HG03159 (cell line): Measurements from ENCODE around the gene SDSL.

Experiments used
- ATAC-seq: cut with Tn5 transposase; IDR thresholded peaks from one replicate; pipeline ENCODE4 v1.9.1; 2021; ENCODE audit warnings: mild to moderate bottlenecking, moderate library complexity; ENCODE audit not compliant: unreplicated experiment

SDSL gene

GRCh38 chr12:113418213-113418879 lies 3.8 kb upstream of the SDSL start:
- no peak for ATAC-seq

GRCh38 chr12:113420996-113421595 lies 1.1 kb upstream of the SDSL start:
- no peak for ATAC-seq

DNA sequence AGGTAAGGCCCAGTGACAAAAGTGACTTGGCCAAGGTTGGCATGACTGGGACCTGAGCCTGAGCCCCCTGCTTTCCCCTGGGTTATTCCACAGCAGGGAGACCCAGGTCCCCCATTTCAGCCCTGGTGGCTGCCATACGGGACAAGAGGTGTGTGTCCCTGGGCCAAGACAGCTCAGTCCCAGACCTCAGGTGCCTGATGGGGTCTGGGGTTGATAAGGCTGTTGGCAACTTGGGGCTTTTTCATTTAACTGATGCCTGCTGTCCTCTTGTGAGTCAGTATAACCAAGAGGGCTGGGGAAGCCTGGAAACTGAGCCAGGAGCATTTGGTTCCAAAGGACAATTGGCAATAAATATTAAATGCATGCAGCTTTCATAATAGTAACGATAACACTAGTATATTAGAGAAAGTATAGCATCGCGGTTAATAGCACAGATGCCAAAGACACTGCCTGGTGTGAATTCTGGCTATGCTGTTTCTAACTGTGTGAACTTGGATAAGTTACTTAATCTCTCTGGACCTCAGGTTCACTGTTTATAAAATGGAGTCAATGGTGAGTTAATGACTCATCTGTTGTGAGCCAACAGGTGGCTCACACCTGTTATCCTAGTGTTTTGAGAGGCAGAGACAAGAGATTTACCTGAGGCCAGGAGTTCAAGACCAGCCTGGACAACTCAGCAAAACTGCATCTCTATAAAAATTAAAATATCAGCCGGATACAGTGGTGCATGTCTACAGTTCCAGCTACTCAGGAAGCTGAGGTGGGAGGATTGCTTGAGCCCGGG lies 898 bp downstream of the SDSL start:
- no peak for ATAC-seq

DNA sequence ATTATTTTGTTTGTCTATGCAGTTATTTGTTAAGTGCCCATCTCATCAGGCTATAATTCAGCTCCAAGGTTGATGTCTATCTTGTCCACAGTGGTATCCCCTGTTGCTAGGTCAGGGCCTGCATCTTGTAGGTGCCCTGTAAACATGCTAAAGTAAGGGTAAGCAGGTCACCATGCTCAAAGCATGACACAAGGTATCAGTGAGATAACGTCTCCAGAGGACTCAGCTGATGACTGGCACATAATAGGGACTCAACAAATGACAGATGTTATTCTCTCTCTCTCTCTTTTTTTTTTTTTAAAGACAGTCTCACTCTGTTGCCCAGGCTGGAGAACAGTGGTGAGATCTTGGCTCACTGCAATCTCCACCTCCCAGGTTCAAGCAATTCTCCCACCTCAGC lies 2.3 kb downstream of the SDSL start:
- ATAC-seq = no peak

GRCh38 chr12:113424915-113425823 lies 3.0 kb downstream of the SDSL start:
- no peak for ATAC-seq

- ATAC-seq = no peak
Measured at GRCh38 chr12:113425960-113426453, 3.8 kb downstream of the SDSL start.

DNA sequence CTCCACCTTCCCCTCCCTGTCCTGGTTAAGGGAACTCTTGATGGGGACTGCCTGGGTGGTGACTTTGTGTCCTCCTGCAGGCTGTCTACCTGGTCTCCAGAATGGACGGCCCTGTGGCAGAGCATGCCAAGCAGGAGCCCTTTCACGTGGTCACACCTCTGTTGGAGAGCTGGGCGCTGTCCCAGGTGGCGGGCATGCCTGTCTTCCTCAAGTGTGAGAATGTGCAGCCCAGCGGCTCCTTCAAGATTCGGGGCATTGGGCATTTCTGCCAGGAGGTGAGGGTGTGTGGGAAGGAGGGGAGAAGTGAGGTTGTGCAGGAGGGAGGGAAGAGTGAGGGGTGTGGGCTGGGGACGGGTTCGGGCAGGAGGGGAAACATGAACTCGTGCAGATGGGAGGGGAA lies 5.7 kb downstream of the SDSL start:
- no peak for ATAC-seq

- ATAC-seq = no peak
Measured at GRCh38 chr12:113428482-113428881, 6.3 kb downstream of the SDSL start.

- ATAC-seq = no peak
Measured at GRCh38 chr12:113432986-113433385, 10.8 kb downstream of the SDSL start.

DNA sequence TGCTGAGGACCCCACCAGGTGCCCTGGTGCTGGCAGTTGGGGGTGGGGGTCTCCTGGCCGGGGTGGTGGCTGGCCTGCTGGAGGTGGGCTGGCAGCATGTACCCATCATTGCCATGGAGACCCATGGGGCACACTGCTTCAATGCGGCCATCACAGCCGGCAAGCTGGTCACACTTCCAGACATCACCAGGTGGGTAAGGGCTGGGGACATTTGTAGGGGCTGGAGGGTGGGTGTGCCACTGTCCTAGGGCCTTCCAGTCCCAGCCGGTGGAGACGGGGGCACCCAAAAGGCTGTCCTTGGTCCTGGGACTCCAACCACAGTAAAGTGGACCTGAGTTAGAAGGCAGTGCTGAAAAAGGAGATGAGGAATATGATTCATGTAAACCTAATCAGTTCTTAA lies 13.2 kb downstream of the SDSL start:
- no peak for ATAC-seq

- ATAC-seq = no peak
Measured at GRCh38 chr12:113436586-113436985, 14.4 kb downstream of the SDSL start.

GRCh38 chr12:113436993-113437728 lies 15.0 kb downstream of the SDSL start:
- ATAC-seq = no peak

DNA sequence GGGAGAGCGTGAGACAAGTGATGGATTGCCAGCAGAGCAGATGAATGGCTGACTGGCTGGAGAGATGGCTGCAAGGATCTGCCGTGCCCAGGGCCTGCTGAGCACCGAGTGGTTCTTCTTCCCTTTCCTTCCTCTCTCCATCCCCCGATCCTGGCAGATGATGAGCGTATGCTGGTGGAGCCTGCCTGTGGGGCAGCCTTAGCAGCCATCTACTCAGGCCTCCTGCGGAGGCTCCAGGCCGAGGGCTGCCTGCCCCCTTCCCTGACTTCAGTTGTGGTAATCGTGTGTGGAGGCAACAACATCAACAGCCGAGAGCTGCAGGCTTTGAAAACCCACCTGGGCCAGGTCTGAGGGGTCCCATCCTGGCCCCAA lies 15.5 kb downstream of the SDSL start:
- no peak for ATAC-seq

GRCh38 chr12:113438523-113439300 lies 16.5 kb downstream of the SDSL start:
- ATAC-seq = no peak

DNA sequence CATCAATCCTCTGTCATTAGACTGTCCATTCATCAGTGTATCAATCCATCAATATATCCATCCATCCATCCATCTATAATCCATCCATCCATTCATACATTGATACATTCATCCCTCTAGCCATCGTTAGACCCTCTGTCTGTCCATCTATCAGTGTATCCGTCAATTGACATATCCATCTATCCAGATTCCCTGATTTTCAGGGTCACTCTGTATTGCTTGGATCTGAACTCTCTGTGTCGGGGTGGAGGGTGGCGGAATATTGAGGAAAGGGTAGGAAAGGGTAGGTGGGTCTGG lies 17.1 kb downstream of the SDSL start:
- ATAC-seq = no peak

GRCh38 chr12:113439606-113440030 lies 17.4 kb downstream of the SDSL start:
- no peak for ATAC-seq

DNA sequence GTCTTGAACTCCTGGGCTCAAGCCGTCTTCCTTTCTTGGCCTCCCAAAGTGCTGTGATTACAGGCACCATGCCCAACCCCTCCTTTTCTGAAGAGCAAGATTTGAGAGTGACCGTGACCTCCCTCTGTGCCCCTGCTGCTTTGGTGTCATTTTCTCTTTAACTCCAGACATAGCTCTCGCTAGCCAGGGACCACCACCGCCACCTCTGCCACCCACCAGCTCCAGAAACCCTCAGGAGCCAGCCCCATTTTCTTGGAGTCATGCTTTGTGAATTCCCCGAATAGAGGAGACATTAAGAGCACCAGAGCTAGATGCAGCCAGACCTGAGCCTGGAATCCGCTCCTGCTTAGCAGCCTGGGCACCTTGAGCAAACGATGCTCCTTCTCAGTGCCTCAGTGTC lies 18.2 kb downstream of the SDSL start:
- ATAC-seq = no peak

DNA sequence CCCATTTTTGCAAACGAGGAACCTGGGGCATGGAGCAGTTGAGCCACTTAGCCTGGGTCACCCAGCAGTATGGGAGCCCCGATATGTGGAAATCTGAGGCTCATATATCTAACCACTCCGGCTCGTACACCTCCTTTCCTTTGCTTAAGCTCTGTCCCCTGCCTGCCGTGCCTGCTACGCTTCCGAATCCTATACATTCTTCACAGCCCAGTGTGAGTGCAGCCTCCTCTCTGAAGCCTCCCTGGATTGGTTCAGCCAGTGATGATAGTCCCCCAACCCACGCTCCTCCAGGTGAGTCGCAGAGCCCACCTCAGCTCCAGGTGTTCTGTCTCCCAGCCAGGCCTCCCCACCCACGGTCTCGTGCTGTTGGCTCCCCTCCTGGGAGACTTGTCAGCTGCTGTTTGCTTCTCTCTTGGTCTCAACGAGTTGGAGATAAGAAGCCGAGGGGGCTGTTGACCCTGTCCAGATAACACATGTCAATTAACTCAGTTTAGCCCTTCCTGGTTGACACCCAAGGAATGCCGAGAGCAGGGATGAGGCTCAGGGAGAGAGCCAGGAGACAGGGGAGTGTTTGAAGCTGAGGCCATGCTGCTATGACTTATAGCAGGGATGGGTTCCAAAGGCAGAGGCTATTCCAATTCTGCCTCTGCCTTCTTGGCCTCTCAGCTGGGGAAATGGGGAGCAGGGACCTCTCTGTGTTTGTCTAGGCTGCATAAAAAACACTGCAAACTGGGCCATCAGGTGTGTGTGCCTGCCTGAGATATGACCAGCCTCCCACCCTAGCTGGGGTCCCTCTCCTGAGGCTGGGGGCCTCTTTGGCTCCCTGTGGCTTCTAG lies 19.0 kb downstream of the SDSL start:
- no peak for ATAC-seq

- ATAC-seq = no peak
Measured at GRCh38 chr12:113443030-113443539, 20.9 kb downstream of the SDSL start.
